IMR-90 (cell line): ENCODE data around the gene WIPI1. TPM values are rescaled to one million over a fixed set of nuclear protein-coding genes. Genes with fewer than 3 reads are reported as not detected.

ENCODE experiments used
- ATAC-seq: fragments of 200-7000 bp; cut with Tn5 transposase; 2 replicates; pipeline ENCODE4 v1.9.1; 2020; ENCODE audit warnings: low read depth, mild to moderate bottlenecking, moderate library complexity
- BruUV-seq: library from RNA; stranded (reverse); fragments of 400-500 nt; replicated peaks from 2 replicates; lab custom pipeline; 2021; lab: Mats Ljungman, UMichigan
- CTCF ChIA-PET: fragments of 300-600 bp; formaldehyde crosslinking; extraction: SDS; loops from one replicate; lab custom pipeline; 2021; ENCODE audit warnings: antibody characterized with exemption; lab: Yijun Ruan, JAX
- POLR2A ChIA-PET: fragments of 300-600 bp; sonication (Branson Sonifier 250); formaldehyde crosslinking; loops from one replicate; lab custom pipeline; 2022; ENCODE audit warnings: antibody characterized with exemption; ENCODE audit not compliant: unreplicated experiment; lab: Charles Lee
- DNase-seq: peaks from one replicate; pipeline ENCODE4 v3.0.0; 2013
- H2AFZ ChIP-seq: replicated peaks from 2 replicates; pipeline ENCODE3; 2013; ENCODE audit warnings: low read length, mild to moderate bottlenecking; ENCODE audit not compliant: poor library complexity
- H2AK5ac ChIP-seq: 2 replicates; pipeline ENCODE4 v1.6.1; 2013; ENCODE audit warnings: low read depth, low read length, inconsistent platforms
- H2AK9ac ChIP-seq: replicated peaks from 2 replicates; pipeline ENCODE3; 2013; ENCODE audit warnings: mild to moderate bottlenecking, low read depth, low read length, moderate library complexity; ENCODE audit not compliant: poor library complexity
- H2BK120ac ChIP-seq: 2 replicates; pipeline ENCODE4 v1.6.1; 2013; ENCODE audit warnings: low read depth, low read length, inconsistent platforms
- H2BK15ac ChIP-seq: 3 replicates; pipeline ENCODE4 v1.6.1; 2013; ENCODE audit warnings: low read depth, low read length, inconsistent platforms
- H2BK20ac ChIP-seq: 2 replicates; pipeline ENCODE4 v1.6.1; 2013; ENCODE audit warnings: low read depth, mild to moderate bottlenecking, inconsistent platforms, low read length, moderate library complexity
- H2BK5ac ChIP-seq: 2 replicates; pipeline ENCODE4 v1.6.1; 2013; ENCODE audit warnings: mild to moderate bottlenecking, low read depth, low read length, inconsistent platforms; ENCODE audit not compliant: poor library complexity, severe bottlenecking
- H3K14ac ChIP-seq: replicated peaks from 2 replicates; pipeline ENCODE4 v1.6.1; 2013; ENCODE audit warnings: low read depth, low read length, inconsistent platforms
- H3K18ac ChIP-seq: 2 replicates; pipeline ENCODE4 v1.6.1; 2013; ENCODE audit warnings: low read depth, low read length, control low read depth
- H3K23ac ChIP-seq: 2 replicates; pipeline ENCODE4 v1.6.1; 2013; ENCODE audit warnings: low read depth, low read length, inconsistent platforms
- H3K27ac ChIP-seq: 2 replicates; pipeline ENCODE4 v1.5.1; 2013; ENCODE audit warnings: mild to moderate bottlenecking, control low read depth, low read length; ENCODE audit not compliant: insufficient read depth
- H3K27me3 ChIP-seq: 2 replicates; pipeline ENCODE4 v1.6.1; 2013; ENCODE audit warnings: low read length; ENCODE audit not compliant: control insufficient read depth, insufficient read depth
- H3K36me3 ChIP-seq: 2 replicates; pipeline ENCODE4 v1.6.1; 2013; ENCODE audit warnings: low read length, mixed read lengths; ENCODE audit not compliant: control insufficient read depth, insufficient read depth
- H3K4ac ChIP-seq: 2 replicates; pipeline ENCODE4 v1.6.1; 2013; ENCODE audit warnings: low read depth, low read length, inconsistent platforms
- H3K4me1 ChIP-seq: 2 replicates; pipeline ENCODE4 v1.6.1; 2013; ENCODE audit warnings: low read length, mixed read lengths; ENCODE audit not compliant: control insufficient read depth, insufficient read depth
- H3K4me2 ChIP-seq: 2 replicates; pipeline ENCODE4 v1.6.1; 2013; ENCODE audit warnings: low read depth, mild to moderate bottlenecking, control low read depth, low read length, moderate library complexity
- H3K4me3 ChIP-seq: 2 replicates; pipeline ENCODE4 v1.5.1; 2013; ENCODE audit warnings: low read depth, mild to moderate bottlenecking, control low read depth, low read length, moderate library complexity; ENCODE audit not compliant: insufficient read depth
- H3K56ac ChIP-seq: 2 replicates; pipeline ENCODE4 v1.6.1; 2013; ENCODE audit warnings: low read length, inconsistent platforms; ENCODE audit not compliant: insufficient read depth; ENCODE audit errors: extremely low read depth
- H3K79me1 ChIP-seq, 2 experiments: 2 replicates each; pipeline ENCODE4 v1.6.1; 2013; ENCODE audit warnings: low read length in 2 of 2, inconsistent platforms in 1 of 2, low read depth in 1 of 2
- H3K9ac ChIP-seq: 2 replicates; pipeline ENCODE4 v1.6.1; 2013; ENCODE audit warnings: low read depth, low read length, control low read depth
- H3K9me1 ChIP-seq: 2 replicates; pipeline ENCODE4 v1.6.1; 2013; ENCODE audit warnings: low read length, inconsistent platforms; ENCODE audit not compliant: insufficient read depth
- H3K9me3 ChIP-seq: 2 replicates; pipeline ENCODE4 v1.6.1; 2013; ENCODE audit warnings: low read length; ENCODE audit not compliant: control insufficient read depth, insufficient read depth
- H4K20me1 ChIP-seq: 2 replicates; pipeline ENCODE4 v1.6.1; 2013; ENCODE audit warnings: low read length, inconsistent platforms; ENCODE audit not compliant: insufficient read depth
- H4K5ac ChIP-seq: 2 replicates; pipeline ENCODE4 v1.6.1; 2013; ENCODE audit warnings: mild to moderate bottlenecking, low read depth, low read length, control low read depth
- H4K8ac ChIP-seq, 2 experiments: 2 replicates each; pipeline ENCODE4 v1.6.1; 2013; ENCODE audit warnings: low read depth in 2 of 2, low read length in 2 of 2, control low read depth in 1 of 2, inconsistent platforms in 1 of 2
- H4K91ac ChIP-seq: 2 replicates; pipeline ENCODE4 v1.6.1; 2013; ENCODE audit warnings: low read depth, low read length, inconsistent platforms; ENCODE audit not compliant: insufficient read depth
- BHLHE40 ChIP-seq: fragments of 150-350 bp; IDR thresholded peaks from 2 replicates; pipeline ENCODE4 v1.6.1; 2016; ENCODE audit warnings: mild to moderate bottlenecking, low read depth, low read length
- CEBPB ChIP-seq: IDR thresholded peaks from 2 replicates; pipeline ENCODE4 v1.6.1; 2012; ENCODE audit warnings: low read depth, low read length, improper control_type of control experiment
- CHD1 ChIP-seq: IDR thresholded peaks from 2 replicates; pipeline ENCODE4 v1.6.1; 2012; ENCODE audit warnings: low read depth, low read length, improper control_type of control experiment
- CTCF ChIP-seq: conservative IDR thresholded peaks from 2 replicates; pipeline ENCODE4 v1.5.1; 2012; ENCODE audit warnings: mild to moderate bottlenecking, low read depth, low read length, improper control_type of control experiment
- ELK1 ChIP-seq: fragments of 150-350 bp; IDR thresholded peaks from 2 replicates; pipeline ENCODE4 v1.6.1; 2016; ENCODE audit warnings: low read depth, mild to moderate bottlenecking, low read length, moderate library complexity, borderline replicate concordance
- FOS ChIP-seq: fragments of 150-350 bp; IDR thresholded peaks from 2 replicates; pipeline ENCODE4 v1.6.1; 2016; ENCODE audit warnings: low read depth, low read length
- MAZ ChIP-seq: IDR thresholded peaks from 2 replicates; pipeline ENCODE4 v1.6.1; 2012; ENCODE audit warnings: low read depth, mild to moderate bottlenecking, low read length, improper control_type of control experiment, moderate library complexity, borderline replicate concordance
- MXI1 ChIP-seq: IDR thresholded peaks from 2 replicates; pipeline ENCODE4 v1.6.1; 2012; ENCODE audit warnings: low read depth, mild to moderate bottlenecking, low read length, moderate library complexity, borderline replicate concordance
- NFE2L2 ChIP-seq: fragments of 150-350 bp; IDR thresholded peaks from 2 replicates; pipeline ENCODE4 v1.6.1; 2016; ENCODE audit warnings: low read depth, mild to moderate bottlenecking, low read length
- POLR2A ChIP-seq: IDR thresholded peaks from 2 replicates; pipeline ENCODE4 v1.6.1; 2012; ENCODE audit warnings: mild to moderate bottlenecking, low read depth, low read length
- RAD21 ChIP-seq: IDR thresholded peaks from 2 replicates; pipeline ENCODE4 v1.6.1; 2012; ENCODE audit warnings: low read length, improper control_type of control experiment
- RCOR1 ChIP-seq: IDR thresholded peaks from 2 replicates; pipeline ENCODE4 v1.6.1; 2012; ENCODE audit warnings: mild to moderate bottlenecking, low read length, improper control_type of control experiment; ENCODE audit not compliant: insufficient replicate concordance
- RFX5 ChIP-seq: IDR thresholded peaks from 2 replicates; pipeline ENCODE4 v1.8.0; 2012; ENCODE audit warnings: low read depth, mild to moderate bottlenecking, low read length, moderate library complexity
- SMC3 ChIP-seq: fragments of 150-350 bp; IDR thresholded peaks from 2 replicates; pipeline ENCODE4 v1.6.1; 2016; ENCODE audit warnings: low read depth, mild to moderate bottlenecking, antibody characterized with exemption, low read length, moderate library complexity
- WGBS, 2 experiments: methylation state at CpG; one replicate each; pipeline versions ENCODE4 v1.1.5 to v1.1.7; 2013; ENCODE audit warnings: missing lambda C conversion rate in 2 of 2; ENCODE audit not compliant: insufficient read length in 1 of 2; ENCODE audit errors: extremely low coverage in 2 of 2; 5-methylcytosine and 5-hydroxymethylcytosine counted together
- dilution Hi-C: fragments of 300-500 bp; cut with HindIII; formaldehyde crosslinking; loops from one replicate; pipeline ENCODE4 v1.14.3; 2018; ENCODE audit warnings: low sequenced_read_pairs; ENCODE audit not compliant: unreplicated experiment
- in situ Hi-C: fragments of 300-500 bp; cut with MboI; formaldehyde crosslinking; loops from 3 replicates; pipeline ENCODE4 v1.14.3; 2019; ENCODE audit warnings: low sequenced_read_pairs, inconsistent platforms, mixed read lengths
- intact Hi-C: fragments of 100-400 bp; cut with micrococcal nuclease; formaldehyde crosslinking; loops from 2 replicates; pipeline ENCODE4 v1.10.0; 2022
- polyA plus RNA-seq, 3 experiments: library from polyadenylated mRNA; depleted of rRNA; stranded (reverse); fragments of >200 nt; gene quantifications; 2 replicates each; pipeline ENCODE4 v1.2.3, GENCODE V29; 2012; ENCODE audit warnings: low replicate concordance in 1 of 3
- total RNA-seq: library from RNA; depleted of rRNA; stranded (reverse); fragments of >200 nt; gene quantifications from 2 replicates; pipeline ENCODE4 v1.2.3, GENCODE V29; 2012
- TF ChIP-seq, protein P1 (sequence below): fragments of 150-350 bp; IDR thresholded peaks from 2 replicates; pipeline ENCODE4 v1.6.1; 2017; ENCODE audit warnings: mild to moderate bottlenecking, antibody characterized with exemption, low read length, low read depth

WIPI1 gene
- total and polyA plus RNA-seq, 2 of the 4 experiments (the other 2 are of a cell fraction), result 78.6 to 129 TPM

DNA sequence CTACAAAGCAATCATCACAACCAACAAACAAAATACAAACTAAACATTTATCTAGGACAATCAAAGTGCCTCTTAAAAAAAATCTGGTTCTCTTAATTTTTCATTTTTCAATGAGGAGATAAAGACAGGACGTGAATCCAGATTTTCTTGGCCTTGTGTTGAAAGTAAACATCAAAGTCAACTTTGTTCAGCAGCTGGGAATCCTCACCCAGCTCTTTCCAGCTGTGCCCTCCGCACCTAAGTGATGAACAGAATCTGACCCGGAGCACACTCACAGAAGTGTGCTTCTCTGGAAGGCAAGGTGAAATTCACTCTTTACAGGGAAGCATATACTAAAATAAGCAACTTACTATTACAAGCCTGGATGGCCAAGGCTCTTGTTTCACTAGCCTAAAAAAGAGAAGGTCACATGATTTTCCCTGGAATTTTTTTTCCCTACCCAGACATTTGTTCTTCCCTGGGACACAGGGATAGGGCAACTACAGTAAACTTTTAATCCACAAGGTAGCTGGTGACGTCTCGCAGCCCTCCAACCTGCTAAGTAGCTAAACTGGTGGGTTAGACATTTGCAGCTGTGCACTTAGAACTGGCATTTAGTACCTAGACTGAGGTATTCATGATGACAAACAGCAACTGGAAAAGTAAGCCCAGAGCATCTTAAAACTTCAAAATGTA lies 3.2 kb downstream of the WIPI1 start:
- peak overlapping the region; percentile 45; the same call in 1 of the 2 replicates for H3K4me2 ChIP-seq
- intact Hi-C loops, result no loop called here
- ATAC-seq, result no peak
- no peak for TF ChIP-seq BHLHE40
- no peak for TF ChIP-seq RAD21
- no peak for TF ChIP-seq CEBPB
- no peak for TF ChIP-seq POLR2A
- TF ChIP-seq FOS, result no peak
- no peak for TF ChIP-seq RCOR1
- TF ChIP-seq ELK1, result no peak
- no peak for TF ChIP-seq CTCF
- TF ChIP-seq, protein P1, sequence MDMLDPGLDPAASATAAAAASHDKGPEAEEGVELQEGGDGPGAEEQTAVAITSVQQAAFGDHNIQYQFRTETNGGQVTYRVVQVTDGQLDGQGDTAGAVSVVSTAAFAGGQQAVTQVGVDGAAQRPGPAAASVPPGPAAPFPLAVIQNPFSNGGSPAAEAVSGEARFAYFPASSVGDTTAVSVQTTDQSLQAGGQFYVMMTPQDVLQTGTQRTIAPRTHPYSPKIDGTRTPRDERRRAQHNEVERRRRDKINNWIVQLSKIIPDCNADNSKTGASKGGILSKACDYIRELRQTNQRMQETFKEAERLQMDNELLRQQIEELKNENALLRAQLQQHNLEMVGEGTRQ, result no peak
- TF ChIP-seq SMC3, result no peak
- TF ChIP-seq RFX5, result no peak
- no peak for TF ChIP-seq MAZ
- TF ChIP-seq NFE2L2, result no peak
- TF ChIP-seq MXI1, result no peak
- TF ChIP-seq CHD1, result no peak

More for the DNA sequence above, 3.2 kb downstream of the WIPI1 start:
- Histone ChIP-seq H3K27ac (no peak overlapping the region), H2BK15ac (no peak overlapping the region), H3K4ac (no peak overlapping the region), H2AK5ac (no peak overlapping the region), H4K91ac (no peak overlapping the region), H3K4me3 (no peak overlapping the region), H3K14ac (no peak overlapping the region), H2BK5ac (no peak overlapping the region), H3K56ac (no peak overlapping the region), H3K9me1 (0 out of 2 replicates have a peak, but pooled peaks cover 3% of the 10 kb centered on the region), H3K18ac (no peak overlapping the region), H2BK20ac (no peak overlapping the region; the same call in 1 of the 2 replicates), H4K5ac (no peak overlapping the region), H2AFZ (no peak overlapping the region), H3K36me3 (peaks cover 22% of the 10 kb centered on the region), H2AK9ac (no peak overlapping the region), H2BK120ac (no peak overlapping the region), H3K4me1 (peaks cover 2% of the 10 kb centered on the region; the same call in 1 of the 2 replicates), H3K23ac (peak overlapping the region; percentile 67; the same call in 1 of the 2 replicates), H3K27me3 (no peaks in the 10 kb centered on the region), H3K79me1 (peaks cover 20 to 44% of the 10 kb centered on the region in 2 experiments; a peak in 3 of 4 replicates), H4K20me1 (peaks cover 29% of the 10 kb centered on the region; the same call in 1 of the 2 replicates), H3K9ac (no peak overlapping the region), H3K9me3 (no peaks in the 10 kb centered on the region), H4K8ac (no peak overlapping the region)
- WGBS, 2 experiments, result no CpG with 5 or more reads among the region's 5 CpGs
- in situ Hi-C loops, result loop anchor here (25.0 kb wide), 1 partner anchor 492 kb away; no protein-coding TSS in a partner anchor
- BruUV-seq, result no TSS peak
- dilution Hi-C loops, result no loop called here
- ChIA-PET POLR2A (no interaction called here), CTCF (interaction anchor here (0.9 kb wide), 1 partner anchor 18 kb away, joined by 3 read pairs; no protein-coding TSS in a partner anchor)
- no peak for DNase-seq
